Duodenal mucosa (tissue), 2 donors: ENCODE measurements around the gene CTU1.

ENCODE experiments used
- H3K27ac ChIP-seq: one replicate; pipeline ENCODE4 v1.7.0; 2013; ENCODE audit warnings: low read depth, low read length
- H3K27me3 ChIP-seq, 2 donors: one replicate each; pipeline ENCODE4 v1.7.0; 2013; ENCODE audit warnings: low read length in 2 of 2, control low read depth in 1 of 2; ENCODE audit not compliant: insufficient read depth in 2 of 2, control insufficient read depth in 1 of 2
- H3K36me3 ChIP-seq, 2 donors: one replicate each; pipeline ENCODE4 v1.7.0; 2013; ENCODE audit warnings: low read length in 2 of 2, control low read depth in 1 of 2; ENCODE audit not compliant: insufficient read depth in 2 of 2, control insufficient read depth in 1 of 2
- H3K4me1 ChIP-seq, 2 donors: one replicate each; pipeline ENCODE4 v1.7.0; 2013; ENCODE audit warnings: low read length in 2 of 2, control low read depth in 1 of 2; ENCODE audit not compliant: insufficient read depth in 2 of 2, control insufficient read depth in 1 of 2
- H3K4me3 ChIP-seq, 2 donors: one replicate each; pipeline ENCODE4 v1.7.0; 2013; ENCODE audit warnings: low read length in 2 of 2, low read depth in 1 of 2
- H3K9ac ChIP-seq, 2 donors: one replicate each; pipeline ENCODE4 v1.7.0; 2013; ENCODE audit warnings: low read length in 2 of 2, low read depth in 1 of 2
- H3K9me3 ChIP-seq, 2 donors: one replicate each; pipeline ENCODE4 v1.7.0; 2013; ENCODE audit warnings: low read length in 2 of 2, control low read depth in 1 of 2; ENCODE audit not compliant: control insufficient read depth in 1 of 2

CTU1 gene

DNA sequence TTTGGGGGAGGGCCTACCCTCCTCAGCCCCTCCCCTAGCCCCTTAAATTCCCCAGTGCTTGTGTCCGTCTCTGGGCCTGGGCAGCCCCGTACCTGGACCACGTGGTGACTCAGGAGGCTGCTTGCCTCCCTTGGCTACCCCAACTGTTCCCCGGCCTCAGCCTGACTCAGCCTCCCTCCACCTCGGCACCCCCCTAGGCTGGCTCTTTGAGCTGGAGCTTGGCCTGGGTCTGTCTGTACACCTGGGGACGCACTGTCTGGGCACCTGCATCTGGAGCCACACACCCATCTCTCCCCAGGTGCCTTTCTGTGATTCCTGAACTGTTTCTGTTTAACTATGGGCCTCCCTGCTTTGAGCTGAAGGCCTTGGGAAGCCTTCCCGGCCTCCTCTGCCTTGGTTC is 23.7 kb downstream of the CTU1 start:
- no peaks in the 10 kb centered on the region for H3K4me1 ChIP-seq

DNA sequence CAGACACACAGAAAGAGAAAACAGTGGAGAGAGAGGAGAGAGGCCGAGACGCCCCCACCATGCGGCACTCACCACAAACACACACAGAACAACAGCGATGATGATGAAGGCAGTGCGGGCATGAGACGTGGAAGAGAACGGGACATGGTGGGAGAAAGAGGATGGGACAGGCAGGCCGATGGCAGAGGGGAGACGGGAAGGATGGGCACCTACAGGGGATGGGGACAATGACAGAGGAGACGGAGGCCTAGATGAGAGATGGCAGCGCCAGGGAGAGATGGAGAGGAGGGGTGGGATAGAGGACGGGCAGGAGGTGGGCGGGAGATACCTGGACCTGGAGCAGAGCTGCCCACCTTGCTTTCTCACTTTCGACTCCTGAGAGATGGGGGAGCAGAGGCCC is 24.4 kb downstream of the CTU1 start:
- Histone ChIP-seq H3K27ac (no peak overlapping the region), H3K27me3 (no peaks in the 10 kb centered on the region), H3K36me3 (no peaks in the 10 kb centered on the region), H3K9ac (no peak overlapping the region), H3K4me1 (no peaks in the 10 kb centered on the region), H3K9me3 (no peaks in the 10 kb centered on the region), H3K4me3 (no peak overlapping the region)

More for the DNA sequence above, 23.7 kb downstream of the CTU1 start:
- Histone ChIP-seq H3K9me3 (no peaks in the 10 kb centered on the region), H3K27ac (no peak overlapping the region), H3K4me3 (no peak overlapping the region), H3K36me3 (no peaks in the 10 kb centered on the region), H3K9ac (no peak overlapping the region), H3K27me3 (no peaks in the 10 kb centered on the region)

DNA sequence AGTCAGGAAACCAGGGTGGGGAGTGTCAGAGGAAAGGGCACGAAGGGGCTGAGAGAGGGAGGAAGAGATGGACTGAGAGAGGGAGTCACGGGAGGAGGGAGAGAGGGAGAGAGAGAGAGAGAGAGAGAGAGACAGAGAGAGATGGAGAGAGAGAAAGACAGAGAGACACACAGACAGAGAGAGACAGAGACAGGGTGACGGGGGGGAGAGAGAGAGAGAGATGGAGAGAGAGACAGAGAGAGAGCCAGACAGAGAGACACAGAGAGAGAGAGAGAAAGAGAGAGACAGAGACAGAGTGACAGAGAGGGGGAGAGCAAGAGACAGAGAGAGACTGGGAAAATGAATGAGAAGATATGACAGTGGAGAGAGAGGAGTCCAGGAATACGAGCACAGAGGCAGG is 25.0 kb downstream of the CTU1 start:
- Histone ChIP-seq H3K4me3 (no peak overlapping the region), H3K27me3 (no peaks in the 10 kb centered on the region), H3K4me1 (no peaks in the 10 kb centered on the region), H3K36me3 (no peaks in the 10 kb centered on the region), H3K9ac (no peak overlapping the region), H3K9me3 (no peaks in the 10 kb centered on the region), H3K27ac (no peak overlapping the region)

DNA sequence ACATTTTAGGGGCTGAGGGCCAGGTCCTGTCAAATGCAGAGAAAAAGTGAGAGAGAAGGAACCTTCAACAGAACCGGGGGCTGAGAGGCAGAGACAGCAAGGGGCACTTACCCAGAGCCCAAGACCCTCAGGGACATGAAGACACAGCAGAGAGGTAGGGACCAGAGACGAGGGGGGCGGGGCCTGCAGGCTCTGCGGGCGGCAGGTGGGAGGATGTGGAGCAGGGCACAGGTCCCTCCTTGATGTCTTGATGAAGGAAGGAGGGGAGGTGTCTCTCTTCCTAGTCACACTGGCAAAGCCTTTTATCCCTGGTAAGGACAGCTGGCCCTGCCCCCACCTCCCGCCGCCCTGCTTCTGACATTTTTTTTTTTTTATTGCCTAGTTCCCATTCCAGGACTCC is 25.6 kb downstream of the CTU1 start, which contains the start of gene KLK14:
KLK14 (minus strand) TSS at position 277 of the 400 bp plus-strand sequence; CDS start at position 4, 273 bp downstream.
- H3K27ac ChIP-seq = no peak within 1 kb of the TSS
- H3K9ac ChIP-seq = no peak within 1 kb of the TSS
- no peaks in the 10 kb centered on the region for H3K27me3 ChIP-seq
- no peaks in the 10 kb centered on the region for H3K9me3 ChIP-seq
- H3K4me3 ChIP-seq = no peak within 1 kb of the TSS
- H3K36me3 ChIP-seq = no peaks in the 10 kb centered on the region
- H3K4me1 ChIP-seq = no peaks in the 10 kb centered on the region

DNA sequence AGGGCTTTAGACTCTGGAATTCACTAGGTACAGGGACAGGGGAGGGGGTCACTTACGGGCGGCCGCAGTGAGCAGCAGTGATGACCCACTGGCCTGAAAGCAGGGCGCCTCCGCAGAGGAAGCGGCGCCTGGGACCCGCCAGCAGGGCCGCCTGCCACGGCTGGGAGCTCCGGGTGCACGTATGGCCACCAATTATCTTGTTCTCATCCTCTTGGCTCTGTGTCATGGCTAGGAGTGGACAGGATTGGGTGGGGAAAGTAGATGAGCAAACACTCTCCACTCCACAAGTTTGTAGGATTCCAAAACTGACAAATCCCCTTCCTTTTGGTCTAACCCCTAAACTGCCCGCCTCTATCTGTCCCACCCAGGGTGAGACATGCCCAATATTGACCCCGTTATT is 26.7 kb downstream of the CTU1 start:
- H3K9me3 ChIP-seq = no peaks in the 10 kb centered on the region
- no peaks in the 10 kb centered on the region for H3K4me1 ChIP-seq
- H3K27me3 ChIP-seq = no peaks in the 10 kb centered on the region
- no peak overlapping the region for H3K4me3 ChIP-seq
- no peak overlapping the region for H3K27ac ChIP-seq
- H3K36me3 ChIP-seq = no peaks in the 10 kb centered on the region
- no peak overlapping the region for H3K9ac ChIP-seq

DNA sequence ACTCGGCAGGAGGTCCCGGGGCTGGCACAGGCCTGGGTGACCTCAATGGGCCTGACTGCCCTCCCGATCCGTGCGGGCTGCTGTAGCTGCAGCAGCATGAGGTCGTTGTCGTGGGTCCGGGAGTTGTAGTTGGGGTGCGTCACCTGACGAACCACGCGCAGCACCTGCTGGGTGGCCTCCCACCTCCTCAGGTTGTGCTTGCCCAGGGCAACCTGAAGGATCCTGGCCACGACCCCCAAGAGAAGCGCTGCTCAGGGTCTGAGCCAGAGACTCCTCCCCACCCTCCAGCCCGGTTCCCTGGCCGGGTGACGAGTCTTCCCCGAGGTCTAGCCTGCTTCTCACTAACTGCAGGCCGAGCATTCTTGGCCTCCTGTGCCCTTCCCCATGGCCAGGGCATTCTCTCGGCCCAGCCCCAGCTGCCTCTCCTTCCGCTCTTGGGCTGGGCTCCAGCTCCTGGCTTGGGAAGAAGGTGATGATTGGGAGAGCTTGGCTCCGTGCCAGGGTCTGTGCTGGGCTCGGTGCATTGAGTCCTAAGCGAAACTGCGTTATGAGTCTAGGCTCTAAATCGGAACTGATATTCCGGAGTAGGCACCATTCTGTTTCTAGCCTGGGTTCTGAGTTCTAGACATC is 28.6 kb downstream of the CTU1 start:
- H3K9ac ChIP-seq = no peak overlapping the region
- no peaks in the 10 kb centered on the region for H3K36me3 ChIP-seq
- H3K27ac ChIP-seq = no peak overlapping the region
- H3K4me1 ChIP-seq = no peaks in the 10 kb centered on the region
- no peaks in the 10 kb centered on the region for H3K9me3 ChIP-seq
- H3K27me3 ChIP-seq = no peaks in the 10 kb centered on the region
- H3K4me3 ChIP-seq = no peak overlapping the region

DNA sequence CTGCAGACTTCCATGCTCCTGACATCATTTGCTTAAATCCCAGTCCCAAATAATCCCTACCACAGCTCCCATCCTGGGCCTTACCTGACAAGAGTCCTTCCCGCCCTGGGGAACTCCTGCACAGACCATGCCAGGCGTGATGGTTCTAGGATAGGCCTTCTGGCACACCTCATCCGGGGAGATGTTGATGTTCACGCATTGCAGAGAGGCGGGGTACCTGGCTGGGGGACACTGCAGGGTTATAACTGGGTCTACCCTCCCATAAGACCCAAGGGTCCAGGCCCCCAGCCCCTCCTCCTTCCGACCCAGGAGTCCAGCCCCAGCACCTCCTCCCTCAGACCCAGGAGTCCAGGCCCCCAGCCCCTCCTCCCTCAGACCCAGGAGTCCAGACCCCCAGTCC is 29.5 kb downstream of the CTU1 start:
- no peaks in the 10 kb centered on the region for H3K9me3 ChIP-seq
- no peak overlapping the region for H3K9ac ChIP-seq
- no peaks in the 10 kb centered on the region for H3K27me3 ChIP-seq
- H3K4me1 ChIP-seq = no peaks in the 10 kb centered on the region
- no peaks in the 10 kb centered on the region for H3K36me3 ChIP-seq
- H3K27ac ChIP-seq = no peak overlapping the region
- H3K4me3 ChIP-seq = no peak overlapping the region

DNA sequence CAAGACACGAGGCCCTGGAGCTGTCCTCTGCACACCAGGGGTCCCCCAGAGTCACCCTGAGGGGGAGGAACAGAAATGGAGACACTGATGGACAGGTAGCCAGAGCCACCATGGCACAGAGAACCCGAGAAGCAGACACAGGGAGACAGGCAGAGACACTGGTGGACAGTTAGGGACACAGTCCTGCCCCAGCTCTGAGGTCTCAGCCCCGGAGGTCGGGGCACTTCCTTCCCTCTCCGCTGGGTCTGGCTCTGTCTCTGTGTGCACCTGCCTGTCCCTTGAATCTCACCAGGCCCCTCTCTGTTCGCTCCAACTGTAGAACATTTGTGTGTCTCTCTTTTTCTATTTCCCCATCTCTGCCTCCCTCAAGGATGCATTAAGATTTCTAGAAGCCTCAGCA is 30.1 kb downstream of the CTU1 start:
- H3K9me3 ChIP-seq = peaks cover 0 to 3% of the 10 kb centered on the region in 2 donors
- H3K27me3 ChIP-seq = no peaks in the 10 kb centered on the region
- no peak overlapping the region for H3K4me3 ChIP-seq
- no peak overlapping the region for H3K27ac ChIP-seq
- H3K4me1 ChIP-seq = no peaks in the 10 kb centered on the region
- H3K9ac ChIP-seq = no peak overlapping the region
- H3K36me3 ChIP-seq = no peaks in the 10 kb centered on the region

DNA sequence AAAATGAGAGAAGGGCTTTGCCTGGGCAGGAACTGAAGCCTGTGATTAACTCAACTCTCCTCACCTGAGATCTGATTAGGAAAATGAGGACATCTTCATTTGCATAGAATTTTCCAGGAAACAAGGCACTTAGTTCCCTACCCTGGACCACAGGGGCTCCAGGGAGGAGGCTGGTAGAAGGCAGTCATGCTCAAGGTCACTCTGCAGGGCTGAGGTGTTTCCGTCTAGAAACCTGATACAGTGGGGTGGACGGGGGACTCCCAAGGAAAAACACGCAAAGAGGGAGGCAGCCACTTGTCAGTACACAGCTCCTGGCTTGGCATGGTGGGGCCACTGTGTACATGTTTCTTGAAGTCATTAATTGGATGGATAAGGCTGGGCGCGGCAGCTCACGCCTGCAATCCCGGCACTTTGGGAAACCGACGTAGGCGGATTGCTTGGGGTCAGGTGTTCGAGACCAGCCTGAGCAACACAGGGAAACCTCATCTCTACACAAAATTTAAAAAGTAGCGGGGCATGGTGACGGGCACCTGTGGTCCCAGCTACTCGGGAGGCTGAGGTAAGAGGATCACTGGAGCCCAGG is 31.5 kb downstream of the CTU1 start:
- no peak overlapping the region for H3K27ac ChIP-seq
- H3K27me3 ChIP-seq = no peaks in the 10 kb centered on the region
- no peaks in the 10 kb centered on the region for H3K4me1 ChIP-seq
- H3K4me3 ChIP-seq = no peak overlapping the region
- peaks cover 0 to 5% of the 10 kb centered on the region in 2 donors for H3K9me3 ChIP-seq
- no peaks in the 10 kb centered on the region for H3K36me3 ChIP-seq
- H3K9ac ChIP-seq = no peak overlapping the region

DNA sequence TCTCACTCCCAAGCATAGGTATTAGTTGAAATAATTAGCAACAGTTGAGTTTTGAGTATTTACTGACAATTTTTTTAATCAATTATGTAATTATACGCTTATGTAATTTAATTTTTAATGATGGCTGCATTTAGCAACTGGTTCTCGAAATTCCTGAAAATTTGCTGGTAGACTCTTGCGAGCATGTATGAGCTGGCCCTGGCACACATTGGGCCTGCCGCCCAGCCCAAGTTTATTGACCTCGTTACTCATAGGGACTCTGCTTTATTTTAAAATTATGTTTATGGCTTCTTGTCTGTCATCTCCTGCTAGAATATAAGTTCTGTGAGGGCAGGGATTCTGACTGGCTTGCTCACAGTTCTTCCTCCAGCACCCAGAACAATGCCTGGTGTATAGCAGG is 32.2 kb downstream of the CTU1 start:
- no peaks in the 10 kb centered on the region for H3K4me1 ChIP-seq
- H3K36me3 ChIP-seq = no peaks in the 10 kb centered on the region
- H3K27ac ChIP-seq = no peak overlapping the region
- no peak overlapping the region for H3K9ac ChIP-seq
- no peak overlapping the region for H3K4me3 ChIP-seq
- H3K9me3 ChIP-seq = peaks cover 0 to 5% of the 10 kb centered on the region in 2 donors
- no peaks in the 10 kb centered on the region for H3K27me3 ChIP-seq
